Activated CD4-positive, alpha-beta T cell treated with anti-CD3 and anti-CD28 coated beads, Interleukin-2, amount 10 ng/mL, durations not matched to agents 7 days and 5 days (primary cell): ENCODE results near the gene MPZ. TPM values are rescaled to one million over a fixed set of nuclear protein-coding genes. Genes with fewer than 3 reads are reported as not detected.
"Not testable (repeated sequence)": the region's sequence is repeated elsewhere in the genome, so short reads cannot be mapped to it uniquely, and the experiment has no call there.

ENCODE experiments used
- CTCF ChIA-PET: fragments of 350-600 bp; sonication (Branson Sonifier 250); formaldehyde crosslinking; loops from one replicate; lab custom pipeline; 2021; ENCODE audit warnings: antibody characterized with exemption; lab: Charles Lee
- POLR2A ChIA-PET: fragments of 350-600 bp; sonication (Branson Sonifier 250); formaldehyde crosslinking; loops from one replicate; lab custom pipeline; 2021; ENCODE audit warnings: antibody characterized with exemption; lab: Charles Lee
- DNase-seq: peaks from one replicate; pipeline ENCODE4 v3.0.0-alpha.2; 2020
- H3K27ac Mint-ChIP-seq: one replicate; pipeline ENCODE4 v1.8.0; 2021; ENCODE audit warnings: mild to moderate bottlenecking, moderate library complexity, mixed read lengths
- H3K27me3 Mint-ChIP-seq: one replicate; pipeline ENCODE4 v1.8.0; 2021; ENCODE audit warnings: mixed read lengths
- H3K36me3 Mint-ChIP-seq: one replicate; pipeline ENCODE4 v1.8.0; 2021; ENCODE audit warnings: low read depth, mixed read lengths
- H3K4me1 Mint-ChIP-seq: one replicate; pipeline ENCODE4 v1.8.0; 2021; ENCODE audit warnings: mixed read lengths
- H3K4me3 Mint-ChIP-seq: one replicate; pipeline ENCODE4 v1.8.0; 2021; ENCODE audit warnings: mild to moderate bottlenecking, moderate library complexity, mixed read lengths
- H3K9me3 Mint-ChIP-seq: one replicate; pipeline ENCODE4 v1.8.0; 2021; ENCODE audit warnings: mixed read lengths
- total RNA-seq, 2 experiments: library from RNA; stranded (reverse); gene quantifications; one replicate each; pipeline ENCODE4 v1.2.3, GENCODE V29; 2021

Gene MPZ
- total RNA-seq, result 1 to 10 TPM; 4.5 to 5.2 TPM

DNA sequence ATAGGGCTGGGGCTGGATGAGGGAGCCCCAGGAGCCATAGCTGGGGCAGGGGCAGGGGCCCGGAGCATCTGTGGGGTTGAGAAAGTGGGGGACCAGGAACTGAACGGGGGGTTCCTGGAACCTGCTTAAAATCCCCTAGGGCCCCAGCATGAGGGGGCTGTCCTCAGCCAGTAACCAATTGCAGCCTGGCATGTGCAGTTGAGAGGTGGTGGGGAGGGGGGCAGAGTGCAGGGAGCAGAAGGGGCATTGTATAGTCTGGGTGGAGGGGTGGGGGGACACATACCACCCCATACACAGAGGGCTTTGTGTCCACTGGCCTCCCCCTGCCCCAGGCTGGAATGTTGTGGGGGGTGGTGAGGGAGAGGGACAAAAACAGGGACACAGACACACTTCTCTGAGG, at the start of gene MPZ:
Gene MPZ (minus strand): TSS at position 101 of the 400 bp plus-strand sequence. CDS start 63 bp downstream, at position 38.
- Mint-ChIP-seq H3K36me3 (peaks cover 4% of the 10 kb centered on the region), H3K4me3 (no peak within 1 kb of the TSS), H3K4me1 (peaks cover 35% of the 10 kb centered on the region), H3K27me3 (peaks cover 4% of the 10 kb centered on the region), H3K27ac (no peak within 1 kb of the TSS), H3K9me3 (peaks cover 2% of the 10 kb centered on the region)
- CTCF ChIA-PET, result interaction anchor here (0.6 to 1.6 kb wide), 3 partner anchors 13 to 84 kb away, joined by 4 to 6 read pairs (median 5); partner anchors contain the start of gene TOMM40L
- POLR2A ChIA-PET, result no interaction called here
- DNase-seq, result no peak

DNA sequence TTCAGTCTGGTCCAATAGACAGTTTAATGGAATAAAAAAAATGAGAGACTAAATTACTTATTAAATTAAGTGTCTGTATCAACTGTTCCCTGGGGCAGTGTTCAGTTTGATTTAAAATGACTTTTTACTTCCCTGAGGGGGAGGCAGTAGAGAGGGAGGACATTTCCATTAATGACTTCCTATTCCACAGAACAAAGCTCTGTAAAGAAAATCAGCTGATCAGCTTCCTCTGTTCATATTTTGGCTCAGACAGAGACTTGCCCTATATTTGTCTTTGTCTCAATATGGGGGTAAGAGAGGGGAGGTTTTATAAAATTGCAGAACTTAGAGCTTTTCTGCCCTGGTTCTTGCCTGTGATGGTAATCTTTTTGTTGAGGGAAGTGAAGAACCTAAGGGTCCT, 49.5 kb upstream of the MPZ start:
- Mint-ChIP-seq H3K4me3 (no peak overlapping the region), H3K27me3 (no peaks in the 10 kb centered on the region), H3K27ac (no peak overlapping the region), H3K36me3 (peaks cover 35% of the 10 kb centered on the region), H3K9me3 (no peaks in the 10 kb centered on the region), H3K4me1 (peaks cover 6% of the 10 kb centered on the region)
- no peak for DNase-seq
- ChIA-PET CTCF (no interaction called here), POLR2A (no interaction called here)

DNA sequence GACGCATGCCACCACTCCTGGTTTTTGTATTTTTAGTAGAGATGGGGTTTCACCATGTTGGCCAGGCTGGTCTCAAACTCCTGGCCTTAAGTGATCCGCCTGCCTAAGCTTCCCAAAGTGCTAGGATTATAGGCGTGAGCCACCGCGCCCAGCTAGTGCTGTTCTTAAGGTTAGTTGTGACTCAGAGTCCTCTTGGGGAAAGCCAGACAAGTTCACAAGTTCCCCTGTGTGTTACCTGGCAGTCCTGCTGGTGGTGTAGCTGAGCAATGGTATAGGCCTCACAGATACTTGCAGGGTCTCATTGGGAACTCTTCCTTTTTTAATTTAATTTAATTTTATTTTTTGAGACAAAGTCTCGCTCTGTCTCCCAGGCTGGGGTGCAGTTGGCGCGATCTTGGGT, 47.3 kb upstream of the MPZ start:
- H3K36me3 Mint-ChIP-seq, result peaks cover 21% of the 10 kb centered on the region
- no peak overlapping the region for H3K4me3 Mint-ChIP-seq
- peaks cover 6% of the 10 kb centered on the region for H3K4me1 Mint-ChIP-seq
- H3K9me3 Mint-ChIP-seq, result no peaks in the 10 kb centered on the region
- CTCF ChIA-PET, result interaction anchor here (1.0 to 2.0 kb wide), 2 partner anchors 11 to 30 kb away, joined by 5 to 6 read pairs; partner anchors contain the start of gene CFAP126
- no peak for DNase-seq
- no peaks in the 10 kb centered on the region for H3K27me3 Mint-ChIP-seq
- no peak overlapping the region for H3K27ac Mint-ChIP-seq
- POLR2A ChIA-PET, result no interaction called here

- POLR2A ChIA-PET, result no interaction called here
Observed at GRCh38 chr1:161351482-161351881, 41.7 kb upstream of the MPZ start.

GRCh38 chr1:161350671-161351070, 40.9 kb upstream of the MPZ start:
- POLR2A ChIA-PET, result no interaction called here
- H3K9me3 Mint-ChIP-seq, result no peaks in the 10 kb centered on the region
- no peak overlapping the region for H3K27ac Mint-ChIP-seq
- peaks cover 6% of the 10 kb centered on the region for H3K4me1 Mint-ChIP-seq
- CTCF ChIA-PET, result no interaction called here
- no peak for DNase-seq
- H3K4me3 Mint-ChIP-seq, result no peak overlapping the region
- H3K36me3 Mint-ChIP-seq, result peaks cover 15% of the 10 kb centered on the region
- H3K27me3 Mint-ChIP-seq, result no peaks in the 10 kb centered on the region

More at GRCh38 chr1:161351482-161351881, 41.7 kb upstream of the MPZ start:
- Mint-ChIP-seq H3K4me3 (no peak overlapping the region), H3K36me3 (peaks cover 17% of the 10 kb centered on the region), H3K4me1 (peaks cover 6% of the 10 kb centered on the region), H3K27me3 (no peaks in the 10 kb centered on the region), H3K27ac (no peak overlapping the region), H3K9me3 (no peaks in the 10 kb centered on the region)
- DNase-seq, result no peak
- CTCF ChIA-PET, result interaction anchor here (1.0 to 1.1 kb wide), 2 partner anchors 10 to 33 kb away, joined by 3 to 5 read pairs; no protein-coding TSS in a partner anchor

DNA sequence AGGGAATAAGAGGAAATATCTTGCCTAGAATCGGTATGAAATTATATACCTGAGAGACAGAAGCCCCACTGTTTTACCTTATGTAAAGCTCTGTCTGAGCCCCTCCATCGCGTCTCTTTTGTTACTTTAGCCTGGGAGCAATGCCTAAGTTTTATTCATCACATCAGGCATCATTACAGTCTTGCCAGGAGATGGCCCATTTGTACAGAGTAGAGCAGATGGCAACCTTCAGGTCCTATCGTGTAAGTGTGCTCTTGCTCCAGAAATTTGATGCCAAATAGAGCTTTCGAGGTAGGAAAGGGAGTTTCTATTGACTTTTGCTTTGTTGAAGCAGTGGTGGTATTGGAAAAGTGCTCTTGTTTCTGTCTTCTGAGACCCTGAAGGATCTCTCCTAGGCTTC, 33.1 kb upstream of the MPZ start:
- no peak overlapping the region for H3K4me3 Mint-ChIP-seq
- ChIA-PET POLR2A (no interaction called here), CTCF (no interaction called here)
- no peak overlapping the region for H3K27ac Mint-ChIP-seq
- H3K9me3 Mint-ChIP-seq, result no peaks in the 10 kb centered on the region
- DNase-seq, result no peak
- H3K27me3 Mint-ChIP-seq, result no peaks in the 10 kb centered on the region
- H3K4me1 Mint-ChIP-seq, result no peaks in the 10 kb centered on the region
- peaks cover 29% of the 10 kb centered on the region for H3K36me3 Mint-ChIP-seq

GRCh38 chr1:161342177-161342576, 32.4 kb upstream of the MPZ start:
- DNase-seq, result no peak
- no peaks in the 10 kb centered on the region for H3K4me1 Mint-ChIP-seq
- POLR2A ChIA-PET, result no interaction called here
- CTCF ChIA-PET, result interaction anchor here (0.8 to 0.9 kb wide), 2 partner anchors 9 to 42 kb away, joined by 3 read pairs; no protein-coding TSS in a partner anchor
- H3K36me3 Mint-ChIP-seq, result peaks cover 29% of the 10 kb centered on the region
- no peak overlapping the region for H3K27ac Mint-ChIP-seq
- H3K27me3 Mint-ChIP-seq, result no peaks in the 10 kb centered on the region
- no peaks in the 10 kb centered on the region for H3K9me3 Mint-ChIP-seq
- H3K4me3 Mint-ChIP-seq, result no peak overlapping the region

DNA sequence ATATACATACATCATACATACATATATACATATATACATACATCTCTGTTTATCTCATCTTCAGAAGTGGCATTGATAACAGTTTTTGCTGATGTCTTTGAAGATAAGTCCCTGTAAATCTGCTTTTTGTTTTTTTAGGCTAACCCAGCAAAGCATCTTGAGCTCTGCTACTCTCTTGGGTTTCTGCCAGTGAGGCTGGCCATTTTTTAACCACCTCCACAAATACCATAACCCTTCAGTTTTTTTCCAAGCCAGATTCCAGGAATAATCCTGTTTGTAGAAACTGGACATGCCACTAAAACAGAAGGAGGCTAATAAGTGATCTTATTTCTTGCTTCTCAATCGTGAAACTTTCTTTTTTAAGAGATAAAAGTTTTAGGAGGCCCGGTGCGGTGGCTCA, 26.0 kb upstream of the MPZ start:
- ChIA-PET POLR2A (no interaction called here), CTCF (no interaction called here)
- no peak overlapping the region for H3K27ac Mint-ChIP-seq
- no peaks in the 10 kb centered on the region for H3K9me3 Mint-ChIP-seq
- H3K27me3 Mint-ChIP-seq, result no peaks in the 10 kb centered on the region
- H3K36me3 Mint-ChIP-seq, result peaks cover 37% of the 10 kb centered on the region
- H3K4me3 Mint-ChIP-seq, result no peak overlapping the region
- DNase-seq, result no peak
- H3K4me1 Mint-ChIP-seq, result no peaks in the 10 kb centered on the region

DNA sequence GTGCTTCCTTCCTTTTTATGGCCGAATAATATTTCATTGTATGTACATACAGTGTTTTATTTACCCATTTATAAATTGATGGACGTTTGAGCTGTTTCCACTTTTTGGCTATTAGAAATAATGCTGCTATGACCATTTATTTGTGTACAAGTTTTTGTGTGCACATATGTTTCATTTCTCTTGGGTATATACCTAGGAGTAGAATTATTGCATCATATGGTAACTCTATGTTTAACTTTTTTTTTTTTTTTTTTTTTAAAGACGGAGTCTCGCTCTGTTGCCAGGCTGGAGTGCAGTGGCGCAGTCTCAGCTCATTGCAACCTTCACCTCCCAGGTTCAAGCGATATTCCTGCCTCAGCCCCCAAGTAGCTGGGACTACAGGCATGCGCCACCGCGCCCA, 23.4 kb upstream of the MPZ start:
- POLR2A ChIA-PET, result no interaction called here
- no peaks in the 10 kb centered on the region for H3K27me3 Mint-ChIP-seq
- H3K9me3 Mint-ChIP-seq, result no peaks in the 10 kb centered on the region
- H3K27ac Mint-ChIP-seq, result no peak overlapping the region
- no peak overlapping the region for H3K4me3 Mint-ChIP-seq
- DNase-seq, result no peak
- peaks cover 29% of the 10 kb centered on the region for H3K36me3 Mint-ChIP-seq
- H3K4me1 Mint-ChIP-seq, result no peaks in the 10 kb centered on the region
- CTCF ChIA-PET, result interaction anchor here (0.6 to 1.6 kb wide), 2 partner anchors 9 to 110 kb away, joined by 3 to 4 read pairs; no protein-coding TSS in a partner anchor

DNA sequence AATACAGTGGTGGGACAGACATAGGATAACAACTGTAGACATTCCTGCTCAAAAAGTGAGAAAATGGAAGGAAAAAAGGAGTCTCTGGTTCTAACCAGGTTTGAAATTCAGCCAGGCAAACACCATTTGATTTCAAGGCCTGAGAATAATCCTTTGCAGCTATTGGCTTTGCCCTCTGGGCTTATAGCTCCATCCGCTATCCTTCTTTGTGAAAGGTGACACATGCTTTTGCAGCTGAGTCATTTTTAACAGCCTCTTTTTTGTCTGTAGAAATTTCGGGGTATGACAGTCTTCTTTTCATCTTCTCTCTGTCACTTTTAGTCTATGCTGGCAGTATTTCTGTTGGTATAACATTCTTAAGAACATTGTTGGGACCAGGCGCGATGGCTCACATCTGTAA, 20.6 kb upstream of the MPZ start:
- DNase-seq, result no peak
- Mint-ChIP-seq H3K27ac (no peak overlapping the region), H3K27me3 (no peaks in the 10 kb centered on the region), H3K9me3 (no peaks in the 10 kb centered on the region), H3K36me3 (peaks cover 31% of the 10 kb centered on the region), H3K4me3 (no peak overlapping the region), H3K4me1 (no peaks in the 10 kb centered on the region)
- CTCF ChIA-PET, result no interaction called here
- POLR2A ChIA-PET, result no interaction called here

DNA sequence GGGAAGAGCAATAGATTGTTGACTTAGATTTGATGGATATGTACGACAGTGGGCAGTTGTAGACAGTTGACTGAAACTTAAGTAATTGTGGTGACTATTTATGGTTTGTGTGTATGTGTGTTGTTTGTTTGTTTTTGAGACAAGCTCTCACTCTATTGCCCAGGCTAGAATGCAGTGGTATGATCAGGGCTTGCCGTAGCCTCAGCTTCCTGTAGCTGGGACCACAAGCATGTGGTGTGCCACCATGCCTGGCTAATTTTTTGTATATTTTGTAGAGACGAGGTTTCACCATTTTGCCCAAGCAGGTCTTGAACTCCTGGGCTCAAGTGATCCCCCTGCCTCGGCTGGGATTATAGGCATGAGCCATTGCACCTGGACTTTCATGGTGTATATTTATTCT, 14.3 kb upstream of the MPZ start:
- Mint-ChIP-seq H3K4me1 (peaks cover 8% of the 10 kb centered on the region), H3K9me3 (no peaks in the 10 kb centered on the region), H3K4me3 (no peak overlapping the region), H3K36me3 (peaks cover 18% of the 10 kb centered on the region), H3K27ac (peak overlapping the region; percentile 9), H3K27me3 (no peaks in the 10 kb centered on the region)
- CTCF ChIA-PET, result interaction anchor here (0.8 to 1.6 kb wide), 3 partner anchors 9 to 99 kb away, joined by 3 read pairs; no protein-coding TSS in a partner anchor
- POLR2A ChIA-PET, result no interaction called here
- DNase-seq, result peak; percentile 31

GRCh38 chr1:161315841-161316674, 6.3 kb upstream of the MPZ start:
- H3K27ac Mint-ChIP-seq, H3K27me3 Mint-ChIP-seq, DNase-seq, POLR2A ChIA-PET, CTCF ChIA-PET, H3K36me3 Mint-ChIP-seq, H3K9me3 Mint-ChIP-seq: not testable (repeated sequence)
- Mint-ChIP-seq H3K4me3 (peak overlapping the region; percentile 96), H3K4me1 (peaks cover 32% of the 10 kb centered on the region)
